Cardiac muscle cell (in vitro differentiated cells and primary cell): ENCODE results near the gene MAGEA9B. TPM values are rescaled to one million over a fixed set of nuclear protein-coding genes. Genes with fewer than 3 reads are reported as not detected.

ENCODE experiments used
- polyA plus RNA-seq: library from polyadenylated mRNA; unstranded; fragments of >200 nt; fragmentation: Nextera tagmentation; extraction: Ambion mirVana; gene quantifications from 2 replicates; pipeline ENCODE4 v1.2.1, GENCODE V29; 2016
- total RNA-seq: library from RNA; depleted of rRNA; stranded (reverse); fragments of >200 nt; gene quantifications from 2 replicates; pipeline ENCODE4 v1.2.3, GENCODE V29; 2016

The MAGEA9B gene
- total and polyA plus RNA-seq, 2 experiments from 2014 or later: not detected

Other genes starting within 250 kb of the MAGEA9B start
- gene IDS, start 82.2 kb downstream of the MAGEA9B start, total RNA-seq: 26.5 and 38.6 TPM in 2 replicates
- 27.8 and 44.0 TPM in 2 replicates for gene IDS, start 82.2 kb downstream of the MAGEA9B start, polyA plus RNA-seq
- gene EOLA1, start 46.4 kb downstream of the MAGEA9B start, total RNA-seq: 15.1 and 21.5 TPM in 2 replicates
- gene EOLA1, start 46.4 kb downstream of the MAGEA9B start, polyA plus RNA-seq: 14.2 and 18.8 TPM in 2 replicates
- not detected in 2 replicates for gene HSFX3, start 37.5 kb downstream of the MAGEA9B start, total RNA-seq
- not detected in 2 replicates for gene HSFX3, start 37.5 kb downstream of the MAGEA9B start, polyA plus RNA-seq
- gene HSFX2, start 7.9 kb upstream of the MAGEA9B start, total RNA-seq: not detected in 2 replicates
- gene HSFX2, start 7.9 kb upstream of the MAGEA9B start, polyA plus RNA-seq: 0.43 TPM in 1 of 2 replicates, not detected in the other
- gene TMEM185A, start 44.3 kb upstream of the MAGEA9B start, total RNA-seq: 55.5 and 107 TPM in 2 replicates
- gene TMEM185A, start 44.3 kb upstream of the MAGEA9B start, polyA plus RNA-seq: 62.5 and 84.3 TPM in 2 replicates
- gene MAGEA11, start 124.6 kb upstream of the MAGEA9B start, total RNA-seq: not detected in 2 replicates
- gene MAGEA11, start 124.6 kb upstream of the MAGEA9B start, polyA plus RNA-seq: not detected in 2 replicates
- 4.0 and 5.2 TPM in 2 replicates for gene HSFX1, start 186.6 kb upstream of the MAGEA9B start, total RNA-seq
- 2.6 and 3.5 TPM in 2 replicates for gene HSFX1, start 186.6 kb upstream of the MAGEA9B start, polyA plus RNA-seq
- not detected in 2 replicates for gene MAGEA9, start 194.5 kb upstream of the MAGEA9B start, total RNA-seq
- gene MAGEA9, start 194.5 kb upstream of the MAGEA9B start, polyA plus RNA-seq: not detected in 2 replicates